ENCODE data around the gene SCAPER.

SCAPER gene

DNA sequence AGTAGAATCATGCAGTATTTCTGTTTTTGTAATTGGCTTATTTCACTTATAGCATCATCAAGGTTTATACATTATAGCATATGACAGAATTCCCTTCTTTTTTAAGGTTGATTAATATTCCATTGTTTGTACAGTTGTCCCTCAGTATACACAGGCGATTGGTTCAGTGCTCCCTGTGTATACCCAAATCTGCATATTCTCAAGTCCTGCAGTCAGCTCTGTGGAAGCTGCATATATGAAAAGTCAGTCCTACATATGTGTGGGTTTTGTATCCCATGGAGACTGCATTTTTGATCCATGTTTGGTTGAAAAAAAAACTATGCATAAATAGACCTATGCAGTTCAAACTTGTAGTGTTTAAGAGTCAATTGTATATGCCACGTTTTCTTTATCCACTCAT, 440.9 kb downstream of the SCAPER start:
- H3K4me3 ChIP-seq (ENCODE audit: low read depth, low read length) = no peak overlapping the region
- no peak for DNase-seq (ENCODE audit: low read depth)
- TF ChIP-seq, protein P1, sequence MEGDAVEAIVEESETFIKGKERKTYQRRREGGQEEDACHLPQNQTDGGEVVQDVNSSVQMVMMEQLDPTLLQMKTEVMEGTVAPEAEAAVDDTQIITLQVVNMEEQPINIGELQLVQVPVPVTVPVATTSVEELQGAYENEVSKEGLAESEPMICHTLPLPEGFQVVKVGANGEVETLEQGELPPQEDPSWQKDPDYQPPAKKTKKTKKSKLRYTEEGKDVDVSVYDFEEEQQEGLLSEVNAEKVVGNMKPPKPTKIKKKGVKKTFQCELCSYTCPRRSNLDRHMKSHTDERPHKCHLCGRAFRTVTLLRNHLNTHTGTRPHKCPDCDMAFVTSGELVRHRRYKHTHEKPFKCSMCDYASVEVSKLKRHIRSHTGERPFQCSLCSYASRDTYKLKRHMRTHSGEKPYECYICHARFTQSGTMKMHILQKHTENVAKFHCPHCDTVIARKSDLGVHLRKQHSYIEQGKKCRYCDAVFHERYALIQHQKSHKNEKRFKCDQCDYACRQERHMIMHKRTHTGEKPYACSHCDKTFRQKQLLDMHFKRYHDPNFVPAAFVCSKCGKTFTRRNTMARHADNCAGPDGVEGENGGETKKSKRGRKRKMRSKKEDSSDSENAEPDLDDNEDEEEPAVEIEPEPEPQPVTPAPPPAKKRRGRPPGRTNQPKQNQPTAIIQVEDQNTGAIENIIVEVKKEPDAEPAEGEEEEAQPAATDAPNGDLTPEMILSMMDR (IDR thresholded peaks at IDR 0.05; ENCODE audit: low read depth, low read length, missing control alignments) = no peak

DNA sequence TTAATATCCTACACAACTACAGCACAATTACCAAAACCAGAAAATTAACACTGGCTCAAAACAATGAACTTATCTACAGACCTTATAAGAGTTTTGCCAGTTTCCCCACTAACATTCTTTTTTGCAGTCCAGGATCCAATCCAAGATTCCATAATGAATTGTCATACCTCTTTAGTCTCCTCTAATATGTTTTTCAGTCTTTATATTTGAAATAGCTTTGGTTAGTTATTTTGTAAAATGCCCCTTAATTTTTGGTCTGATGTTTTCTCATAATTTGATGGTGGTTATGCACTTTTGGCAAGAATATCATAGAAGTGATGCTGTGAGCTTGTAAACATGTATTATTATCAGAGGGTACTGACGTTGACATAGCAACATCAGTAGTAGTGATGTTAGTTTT, 444.3 kb downstream of the SCAPER start:
- TF ChIP-seq, protein P1 (IDR thresholded peaks at IDR 0.05; ENCODE audit: low read depth, low read length, missing control alignments) = no peak
- no peak for DNase-seq (ENCODE audit: low read depth)
- no peak overlapping the region for H3K4me3 ChIP-seq (ENCODE audit: low read depth, low read length)

DNA sequence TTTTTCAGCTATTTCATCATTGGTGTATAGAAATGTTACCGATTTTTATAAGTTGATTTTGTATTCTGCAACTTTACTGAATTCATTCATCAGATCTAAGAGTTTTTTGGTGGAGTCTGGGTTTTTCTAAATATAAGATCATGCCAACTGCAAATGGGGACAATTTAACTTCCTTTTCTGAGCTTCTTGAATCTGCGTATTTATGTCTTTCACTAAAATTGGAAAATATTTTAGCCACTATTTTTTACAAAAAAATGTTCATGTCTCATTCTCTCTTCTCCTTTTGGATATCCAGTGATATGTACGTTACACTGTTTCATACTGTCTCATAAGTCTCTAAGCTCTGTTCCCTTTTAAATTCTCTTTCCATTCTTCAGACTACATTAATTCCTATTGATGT, 444.8 kb downstream of the SCAPER start:
- no peak for DNase-seq (ENCODE audit: low read depth)
- no peak overlapping the region for H3K4me3 ChIP-seq (ENCODE audit: low read depth, low read length)
- TF ChIP-seq, protein P1 (IDR thresholded peaks at IDR 0.05; ENCODE audit: low read depth, low read length, missing control alignments) = no peak

DNA sequence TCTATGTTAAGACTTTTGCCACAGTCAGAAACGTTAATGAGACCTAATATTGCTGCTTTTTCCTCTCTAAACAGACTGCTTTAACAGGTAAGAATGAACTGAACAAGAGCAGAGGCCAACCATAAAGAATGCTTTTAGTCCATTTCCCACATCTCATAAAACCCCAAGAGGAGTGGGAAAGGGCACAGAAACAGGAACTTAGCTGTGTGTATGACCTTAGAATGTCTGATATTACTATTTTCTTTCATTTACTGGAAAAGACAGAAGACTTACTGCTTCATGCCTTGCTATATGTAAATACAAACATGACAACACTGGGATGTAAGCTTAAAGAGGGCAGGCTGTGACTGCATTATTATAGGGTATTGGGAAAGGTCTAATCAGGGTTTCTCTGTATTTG, 453.6 kb downstream of the SCAPER start:
- no peak for DNase-seq (ENCODE audit: low read depth)
- no peak overlapping the region for H3K4me3 ChIP-seq (ENCODE audit: low read depth, low read length)
- TF ChIP-seq, protein P1 (IDR thresholded peaks at IDR 0.05; ENCODE audit: low read depth, low read length, missing control alignments) = no peak

DNA sequence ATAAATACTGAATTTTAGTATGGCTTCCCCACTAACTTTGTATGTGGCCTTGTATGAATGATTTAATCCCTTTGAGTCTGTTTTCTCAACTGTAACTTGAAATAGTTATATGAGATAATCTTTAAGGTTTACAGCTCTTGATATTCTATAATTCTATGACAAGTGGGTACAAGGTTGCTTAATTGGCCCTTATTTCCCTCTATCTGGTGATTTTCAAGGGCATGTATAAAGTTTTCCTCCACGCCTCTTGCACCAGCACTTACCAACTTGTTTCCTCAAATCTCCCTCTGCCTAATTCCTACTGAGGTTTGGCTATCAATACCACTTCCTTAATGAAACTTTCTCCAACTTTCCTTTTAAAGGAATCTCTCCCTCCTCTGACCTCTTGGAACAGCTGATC, 455.7 kb downstream of the SCAPER start:
- DNase-seq (ENCODE audit: low read depth) = no peak
- TF ChIP-seq, protein P1 (IDR thresholded peaks at IDR 0.05; ENCODE audit: low read depth, low read length, missing control alignments) = no peak
- H3K4me3 ChIP-seq (ENCODE audit: low read depth, low read length) = no peak overlapping the region

DNA sequence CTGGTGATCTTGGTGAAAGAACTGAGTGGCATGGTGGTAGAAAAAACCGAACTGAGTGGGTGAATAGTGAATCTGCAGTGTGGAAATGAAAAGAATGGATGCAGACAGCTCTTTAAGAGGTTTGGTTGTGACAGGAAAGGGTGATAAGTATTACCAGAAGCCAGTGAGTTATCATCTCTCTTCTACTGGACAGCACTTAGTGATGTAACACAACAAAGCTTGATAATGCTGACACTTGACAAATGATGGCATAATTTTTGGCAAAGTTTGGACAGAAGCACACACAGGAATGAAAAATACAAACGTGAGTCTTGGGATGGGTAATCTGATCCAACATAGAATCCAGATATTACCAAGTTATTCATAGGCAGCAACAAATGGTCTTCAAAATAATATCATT, 456.4 kb downstream of the SCAPER start:
- TF ChIP-seq, protein P1 (IDR thresholded peaks at IDR 0.05; ENCODE audit: low read depth, low read length, missing control alignments) = no peak
- no peak overlapping the region for H3K4me3 ChIP-seq (ENCODE audit: low read depth, low read length)
- DNase-seq (ENCODE audit: low read depth) = no peak

DNA sequence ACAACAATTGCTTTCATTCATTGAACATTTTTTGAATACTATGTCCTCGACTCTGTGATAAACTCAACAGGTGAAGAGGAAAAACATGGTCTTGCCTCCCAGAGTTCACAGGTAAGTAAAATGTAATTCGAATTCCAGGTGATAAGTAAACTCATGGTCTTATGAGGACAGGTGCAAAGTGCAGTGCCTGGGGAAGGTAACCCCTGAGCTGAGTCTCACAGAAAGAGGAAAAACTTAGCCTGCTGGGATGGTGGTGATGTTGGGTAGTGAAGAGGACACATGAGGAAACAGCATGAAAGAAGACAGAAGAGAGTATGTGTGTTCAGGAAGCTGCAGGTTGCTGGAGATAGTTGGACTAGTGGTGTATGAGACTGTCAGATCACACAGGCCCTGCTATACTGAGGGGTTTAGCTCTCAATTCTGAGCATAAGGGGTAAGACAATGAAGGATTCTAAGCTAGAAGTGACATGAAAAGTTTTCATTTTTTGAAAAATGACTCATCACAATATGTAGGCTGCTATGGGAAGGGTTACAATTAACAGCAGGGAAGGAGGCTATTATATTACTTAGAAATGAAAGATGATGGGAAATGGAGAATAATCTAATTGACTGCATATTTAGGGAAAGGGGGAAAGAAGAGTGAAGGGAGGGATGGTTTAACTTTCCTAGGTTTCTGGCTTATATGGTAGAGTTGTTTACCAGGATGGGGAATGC, 457.3 kb downstream of the SCAPER start:
- TF ChIP-seq, protein P1 (IDR thresholded peaks at IDR 0.05; ENCODE audit: low read depth, low read length, missing control alignments) = no peak
- DNase-seq (ENCODE audit: low read depth) = no peak
- H3K4me3 ChIP-seq (ENCODE audit: low read depth, low read length) = no peak overlapping the region

Data from GM12864 (cell line).